BE2C (cell line): ENCODE measurements around the gene MKKS.
"Not testable (repeated sequence)": the region's sequence is repeated elsewhere in the genome, so short reads cannot be mapped to it uniquely, and the experiment has no call there.

Experiments
- DNase-seq: peaks from one replicate; pipeline ENCODE4 v3.0.0-alpha.2; 2020
- H3K27me3 ChIP-seq: fragments of 250-450 bp; sonication (Bioruptor Pico); 2 replicates; pipeline ENCODE4 v1.5.1; 2020; ENCODE audit warnings: mild to moderate bottlenecking
- H3K36me3 ChIP-seq: fragments of 250-450 bp; sonication (Bioruptor Pico); 2 replicates; pipeline ENCODE4 v1.5.1; 2020; ENCODE audit warnings: mild to moderate bottlenecking
- H3K4me1 ChIP-seq: fragments of 250-450 bp; sonication (Bioruptor Pico); 2 replicates; pipeline ENCODE4 v1.5.1; 2020
- H3K4me3 ChIP-seq: 2 replicates; pipeline ENCODE4 v1.5.1; 2011; ENCODE audit warnings: low read depth, low read length
- H3K9me3 ChIP-seq: fragments of 250-450 bp; sonication (Bioruptor Pico); 2 replicates; pipeline ENCODE4 v1.5.1; 2020
- TF ChIP-seq, protein P1 (sequence below): IDR thresholded peaks from 2 replicates; pipeline ENCODE4 v1.5.1; 2012; ENCODE audit warnings: mild to moderate bottlenecking, low read depth, low read length

The MKKS gene

DNA sequence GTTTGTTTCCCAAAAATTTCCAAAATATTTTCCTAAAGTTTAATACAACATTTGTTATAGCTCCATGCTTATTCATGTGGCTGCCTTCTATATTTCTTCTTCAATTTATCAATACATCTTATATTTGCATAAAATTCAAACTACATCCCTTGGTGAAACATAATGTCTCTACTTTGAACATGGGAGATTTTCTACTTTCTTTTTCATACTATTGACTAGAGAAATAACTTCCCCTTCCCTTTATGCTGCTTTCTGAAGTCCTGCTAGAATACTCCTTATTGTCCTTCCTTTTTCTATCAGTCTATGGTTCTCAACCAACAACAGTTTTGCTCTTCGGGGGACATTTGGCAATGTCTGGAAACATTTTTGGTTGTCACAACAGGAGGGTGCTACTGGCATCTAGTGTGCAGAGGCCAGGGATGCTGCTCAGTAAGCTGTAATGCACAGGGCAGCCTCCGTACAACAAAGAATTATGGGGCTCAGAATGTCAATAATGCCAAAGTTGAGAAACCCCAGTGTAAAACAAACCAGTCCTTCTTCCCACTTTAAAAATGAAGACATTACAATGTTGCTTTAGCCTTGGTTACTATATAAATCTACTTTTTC is 29.9 kb downstream of the MKKS start:
- Histone ChIP-seq H3K27me3 (no peaks in the 10 kb centered on the region), H3K4me1 (no peaks in the 10 kb centered on the region; the same call in 1 of the 2 replicates), H3K9me3 (no peaks in the 10 kb centered on the region), H3K4me3 (no peak overlapping the region), H3K36me3 (peaks cover 5% of the 10 kb centered on the region)
- TF ChIP-seq, protein P1, sequence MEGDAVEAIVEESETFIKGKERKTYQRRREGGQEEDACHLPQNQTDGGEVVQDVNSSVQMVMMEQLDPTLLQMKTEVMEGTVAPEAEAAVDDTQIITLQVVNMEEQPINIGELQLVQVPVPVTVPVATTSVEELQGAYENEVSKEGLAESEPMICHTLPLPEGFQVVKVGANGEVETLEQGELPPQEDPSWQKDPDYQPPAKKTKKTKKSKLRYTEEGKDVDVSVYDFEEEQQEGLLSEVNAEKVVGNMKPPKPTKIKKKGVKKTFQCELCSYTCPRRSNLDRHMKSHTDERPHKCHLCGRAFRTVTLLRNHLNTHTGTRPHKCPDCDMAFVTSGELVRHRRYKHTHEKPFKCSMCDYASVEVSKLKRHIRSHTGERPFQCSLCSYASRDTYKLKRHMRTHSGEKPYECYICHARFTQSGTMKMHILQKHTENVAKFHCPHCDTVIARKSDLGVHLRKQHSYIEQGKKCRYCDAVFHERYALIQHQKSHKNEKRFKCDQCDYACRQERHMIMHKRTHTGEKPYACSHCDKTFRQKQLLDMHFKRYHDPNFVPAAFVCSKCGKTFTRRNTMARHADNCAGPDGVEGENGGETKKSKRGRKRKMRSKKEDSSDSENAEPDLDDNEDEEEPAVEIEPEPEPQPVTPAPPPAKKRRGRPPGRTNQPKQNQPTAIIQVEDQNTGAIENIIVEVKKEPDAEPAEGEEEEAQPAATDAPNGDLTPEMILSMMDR = no peak
- no peak for DNase-seq

DNA sequence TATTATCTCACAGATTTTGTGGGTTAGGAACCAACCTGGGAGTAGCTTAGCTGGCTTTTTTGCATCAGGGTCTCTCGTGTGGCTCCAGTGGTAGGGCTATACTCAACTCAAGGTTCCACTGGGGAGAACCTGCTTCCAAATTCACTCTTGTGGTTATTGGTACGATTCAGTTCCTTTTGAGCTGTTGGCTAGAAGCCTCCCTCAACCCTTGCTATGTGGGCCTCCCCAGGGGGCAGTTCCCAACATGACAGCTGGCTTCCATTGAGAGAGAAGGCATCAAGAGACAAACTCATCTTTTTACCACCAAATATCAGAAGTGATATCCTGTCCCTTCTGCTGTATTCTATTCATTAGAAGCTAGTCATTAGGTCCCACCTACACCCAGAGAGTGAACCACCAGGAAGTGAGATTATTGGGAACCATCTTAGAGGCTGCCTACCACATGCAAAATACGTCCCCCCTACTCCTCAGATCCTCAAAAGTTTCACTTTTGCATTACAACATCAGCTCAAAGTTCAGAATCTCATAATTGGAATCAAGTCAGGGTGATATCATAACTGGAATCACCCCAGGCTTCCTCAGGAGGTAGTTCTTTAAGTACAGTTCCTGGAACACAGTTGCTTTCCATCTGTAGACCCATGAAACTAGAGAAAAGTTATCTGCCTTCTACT is 30.9 kb downstream of the MKKS start:
- Histone ChIP-seq H3K27me3 (no peaks in the 10 kb centered on the region), H3K36me3 (peaks cover 5% of the 10 kb centered on the region), H3K4me3 (no peak overlapping the region), H3K9me3 (no peaks in the 10 kb centered on the region), H3K4me1 (no peaks in the 10 kb centered on the region; the same call in 1 of the 2 replicates)
- TF ChIP-seq, protein P1 = no peak
- DNase-seq = no peak

DNA sequence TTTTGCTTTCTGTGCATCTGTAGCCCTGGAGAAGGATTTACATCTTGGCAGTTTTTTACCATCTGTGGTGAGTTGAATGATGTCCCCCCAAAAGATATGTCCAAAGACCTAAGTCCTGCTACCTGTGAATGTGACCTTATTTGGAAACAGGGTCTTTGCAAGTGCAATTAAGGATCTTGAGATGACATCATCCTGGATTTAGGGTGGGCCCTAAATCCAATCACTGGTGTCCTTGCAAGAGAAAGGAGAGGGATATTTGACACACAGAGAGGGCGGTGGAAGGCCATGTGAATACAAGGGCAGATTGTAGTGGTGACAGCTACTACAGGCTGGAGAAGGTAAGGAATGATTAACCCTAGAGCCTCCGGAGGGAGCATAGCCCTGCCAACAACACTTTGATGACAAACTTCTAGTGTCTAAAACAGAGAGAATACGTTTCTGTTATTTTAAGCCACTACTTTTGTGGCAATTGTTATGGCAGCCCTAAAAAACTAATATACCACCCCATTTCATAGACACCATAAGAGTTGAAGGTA is 35.1 kb downstream of the MKKS start:
- Histone ChIP-seq H3K4me1 (no peaks in the 10 kb centered on the region), H3K27me3 (no peaks in the 10 kb centered on the region), H3K36me3 (no peaks in the 10 kb centered on the region), H3K4me3 (no peak overlapping the region), H3K9me3 (no peaks in the 10 kb centered on the region)
- TF ChIP-seq, protein P1 = no peak
- no peak for DNase-seq

DNA sequence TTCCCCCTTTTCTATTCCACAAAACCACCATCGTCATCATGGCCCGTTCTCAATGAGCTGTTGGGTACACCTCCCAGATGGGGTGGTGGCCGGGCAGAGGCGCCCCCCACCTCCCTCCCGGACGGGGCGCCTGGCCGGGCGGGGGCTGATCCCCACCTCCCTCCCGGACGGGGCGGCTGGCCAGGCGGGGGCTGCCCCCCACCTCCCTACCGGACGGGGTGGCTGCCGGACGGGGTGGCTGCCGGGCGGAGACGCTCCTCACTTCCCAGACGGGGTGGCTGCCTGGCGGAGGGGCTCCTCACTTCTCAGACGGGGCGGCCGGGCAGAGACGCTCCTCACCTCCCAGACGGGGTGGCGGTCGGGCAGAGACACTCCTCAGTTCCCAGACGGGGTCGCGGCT is 39.3 kb downstream of the MKKS start:
- not testable (repeated sequence) for H3K4me3 ChIP-seq, H3K36me3 ChIP-seq, DNase-seq

DNA sequence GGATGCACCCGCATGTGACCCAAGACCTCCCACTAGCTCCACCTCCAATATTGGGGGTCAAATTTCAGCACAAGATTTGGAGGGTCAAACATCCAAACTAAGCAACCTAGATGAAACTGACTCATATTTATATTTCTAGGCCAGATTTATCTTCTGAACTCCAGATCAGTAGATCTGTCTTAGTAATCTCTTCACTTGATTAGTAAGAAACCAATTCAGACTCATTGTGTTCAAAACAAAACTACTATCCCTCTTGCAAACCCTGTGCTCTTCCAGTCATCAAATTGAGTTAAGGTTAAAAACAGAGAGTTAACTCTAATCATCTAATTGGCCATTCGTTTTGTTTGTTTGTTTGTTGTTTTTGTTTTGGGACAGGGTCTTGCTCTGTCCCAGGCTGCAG is 43.3 kb downstream of the MKKS start:
- Histone ChIP-seq H3K27me3 (no peaks in the 10 kb centered on the region), H3K4me3 (no peak overlapping the region), H3K9me3 (no peaks in the 10 kb centered on the region), H3K36me3 (no peaks in the 10 kb centered on the region), H3K4me1 (peaks cover 3% of the 10 kb centered on the region)
- no peak for DNase-seq
- TF ChIP-seq, protein P1 = no peak

More for the DNA sequence above, 39.3 kb downstream of the MKKS start:
- H3K4me1 ChIP-seq, H3K27me3 ChIP-seq, H3K9me3 ChIP-seq: not testable (repeated sequence)

DNA sequence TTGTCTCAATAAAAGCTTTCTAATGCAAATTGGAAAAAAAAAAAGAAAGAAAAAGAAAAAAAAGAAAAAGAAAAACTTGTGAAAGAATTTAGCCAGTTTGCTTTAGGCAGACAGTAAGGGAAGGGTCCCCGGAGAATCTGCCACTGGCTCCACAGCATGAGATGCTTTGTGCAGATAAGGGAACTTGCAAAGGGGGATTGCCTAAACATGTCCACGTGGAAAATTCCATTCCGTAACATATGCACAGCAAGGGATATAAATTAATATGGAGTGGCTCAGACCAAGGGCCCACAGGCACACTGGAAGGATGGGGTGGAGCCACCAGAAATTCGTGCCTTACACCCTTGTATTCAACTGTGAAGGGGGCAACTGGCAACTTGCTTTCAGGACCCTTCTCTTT is 45.4 kb downstream of the MKKS start:
- Histone ChIP-seq H3K9me3 (no peaks in the 10 kb centered on the region), H3K27me3 (no peaks in the 10 kb centered on the region), H3K4me1 (peaks cover 3% of the 10 kb centered on the region), H3K4me3 (no peak overlapping the region), H3K36me3 (no peaks in the 10 kb centered on the region)
- TF ChIP-seq, protein P1 = no peak
- DNase-seq = peak; percentile 15
